Memory B cell (primary cell): ENCODE measurements around the gene PRDM5.

Source experiments
- ATAC-seq: fragments of 150-1000 bp; cut with Tn5 transposase; 2 replicates; pipeline ENCODE4 v1.10.0; 2021; ENCODE audit warnings: low read depth, mild to moderate bottlenecking, moderate library complexity
- DNase-seq, 2 donors: peaks; one replicate each; pipeline ENCODE4 v3.0.0; 2022; ENCODE audit warnings: low spot score in 2 of 2
- H3K27ac Mint-ChIP-seq: one replicate; pipeline ENCODE4 v1.8.0; 2022; ENCODE audit warnings: mild to moderate bottlenecking, moderate library complexity, mixed read lengths
- H3K27me3 Mint-ChIP-seq: one replicate; pipeline ENCODE4 v1.8.0; 2022; ENCODE audit warnings: mixed read lengths
- H3K36me3 Mint-ChIP-seq: one replicate; pipeline ENCODE4 v1.8.0; 2022; ENCODE audit warnings: mild to moderate bottlenecking, mixed read lengths
- H3K4me1 Mint-ChIP-seq: one replicate; pipeline ENCODE4 v1.8.0; 2022; ENCODE audit warnings: mixed read lengths
- H3K4me3 Mint-ChIP-seq: one replicate; pipeline ENCODE4 v1.8.0; 2022; ENCODE audit warnings: mild to moderate bottlenecking, moderate library complexity, mixed read lengths
- H3K9me3 Mint-ChIP-seq: one replicate; pipeline ENCODE4 v1.8.0; 2022; ENCODE audit warnings: mixed read lengths

Gene PRDM5

GRCh38 chr4:120837656-120838055 lies 84.9 kb downstream of the PRDM5 start:
- Mint-ChIP-seq H3K27me3 (no peaks in the 10 kb centered on the region), H3K4me1 (no peaks in the 10 kb centered on the region), H3K9me3 (peaks cover 4% of the 10 kb centered on the region), H3K4me3 (no peak overlapping the region), H3K27ac (no peak overlapping the region), H3K36me3 (no peaks in the 10 kb centered on the region)
- ATAC-seq (no peak), DNase-seq (no peak)

- Mint-ChIP-seq H3K4me3 (no peak overlapping the region), H3K27ac (no peak overlapping the region), H3K4me1 (no peaks in the 10 kb centered on the region), H3K27me3 (no peaks in the 10 kb centered on the region), H3K9me3 (peaks cover 6% of the 10 kb centered on the region), H3K36me3 (no peaks in the 10 kb centered on the region)
- no peak for ATAC-seq
- no peak for DNase-seq
Observed at GRCh38 chr4:120835342-120835741, 87.2 kb downstream of the PRDM5 start.

GRCh38 chr4:120830204-120830603 lies 92.3 kb downstream of the PRDM5 start:
- DNase-seq (no peak), ATAC-seq (no peak)
- H3K36me3 Mint-ChIP-seq, result no peaks in the 10 kb centered on the region
- H3K4me1 Mint-ChIP-seq, result no peaks in the 10 kb centered on the region
- H3K4me3 Mint-ChIP-seq, result no peak overlapping the region
- no peaks in the 10 kb centered on the region for H3K27me3 Mint-ChIP-seq
- no peak overlapping the region for H3K27ac Mint-ChIP-seq
- H3K9me3 Mint-ChIP-seq, result peaks cover 3% of the 10 kb centered on the region

- Mint-ChIP-seq H3K4me1 (no peaks in the 10 kb centered on the region), H3K4me3 (no peak overlapping the region), H3K9me3 (peaks cover 3% of the 10 kb centered on the region), H3K27me3 (no peaks in the 10 kb centered on the region), H3K36me3 (no peaks in the 10 kb centered on the region), H3K27ac (no peak overlapping the region)
- DNase-seq, result no peak
- no peak for ATAC-seq
Observed at GRCh38 chr4:120829113-120829831, 93.3 kb downstream of the PRDM5 start.

GRCh38 chr4:120826853-120827252 lies 95.7 kb downstream of the PRDM5 start:
- ATAC-seq (no peak), DNase-seq (no peak)
- Mint-ChIP-seq H3K4me3 (no peak overlapping the region), H3K36me3 (no peaks in the 10 kb centered on the region), H3K27me3 (no peaks in the 10 kb centered on the region), H3K4me1 (no peaks in the 10 kb centered on the region), H3K27ac (no peak overlapping the region), H3K9me3 (peaks cover 3% of the 10 kb centered on the region)

GRCh38 chr4:120826449-120826848 lies 96.1 kb downstream of the PRDM5 start:
- Mint-ChIP-seq H3K4me1 (no peaks in the 10 kb centered on the region), H3K9me3 (peaks cover 3% of the 10 kb centered on the region), H3K27ac (no peak overlapping the region), H3K36me3 (no peaks in the 10 kb centered on the region), H3K27me3 (no peaks in the 10 kb centered on the region), H3K4me3 (no peak overlapping the region)
- DNase-seq (no peak), ATAC-seq (no peak)

GRCh38 chr4:120824946-120825345 lies 97.6 kb downstream of the PRDM5 start:
- Mint-ChIP-seq H3K4me1 (no peaks in the 10 kb centered on the region), H3K27ac (no peak overlapping the region), H3K9me3 (peaks cover 3% of the 10 kb centered on the region), H3K27me3 (no peaks in the 10 kb centered on the region), H3K4me3 (no peak overlapping the region), H3K36me3 (no peaks in the 10 kb centered on the region)
- DNase-seq, result no peak
- ATAC-seq, result no peak

- no peak overlapping the region for H3K4me3 Mint-ChIP-seq
- DNase-seq (no peak), ATAC-seq (no peak)
- H3K9me3 Mint-ChIP-seq, result peaks cover 3% of the 10 kb centered on the region
- H3K27me3 Mint-ChIP-seq, result no peaks in the 10 kb centered on the region
- no peaks in the 10 kb centered on the region for H3K4me1 Mint-ChIP-seq
- H3K27ac Mint-ChIP-seq, result no peak overlapping the region
- no peaks in the 10 kb centered on the region for H3K36me3 Mint-ChIP-seq
Observed at GRCh38 chr4:120821977-120822376, 100.5 kb downstream of the PRDM5 start.

- Mint-ChIP-seq H3K4me1 (no peaks in the 10 kb centered on the region), H3K36me3 (no peaks in the 10 kb centered on the region), H3K27me3 (no peaks in the 10 kb centered on the region), H3K9me3 (peaks cover 3% of the 10 kb centered on the region), H3K4me3 (no peak overlapping the region), H3K27ac (no peak overlapping the region)
- DNase-seq, result no peak
- ATAC-seq, result no peak
Observed at GRCh38 chr4:120821029-120821428, 101.5 kb downstream of the PRDM5 start.

GRCh38 chr4:120819805-120820437 lies 102.6 kb downstream of the PRDM5 start:
- Mint-ChIP-seq H3K4me1 (no peaks in the 10 kb centered on the region), H3K4me3 (no peak overlapping the region), H3K9me3 (peaks cover 2% of the 10 kb centered on the region), H3K36me3 (no peaks in the 10 kb centered on the region), H3K27me3 (no peaks in the 10 kb centered on the region), H3K27ac (no peak overlapping the region)
- DNase-seq (no peak), ATAC-seq (no peak)

GRCh38 chr4:120816296-120816965 lies 106.1 kb downstream of the PRDM5 start:
- DNase-seq (no peak), ATAC-seq (no peak)
- H3K27ac Mint-ChIP-seq, result no peak overlapping the region
- H3K4me1 Mint-ChIP-seq, result no peaks in the 10 kb centered on the region
- no peaks in the 10 kb centered on the region for H3K27me3 Mint-ChIP-seq
- H3K4me3 Mint-ChIP-seq, result no peak overlapping the region
- peaks cover 2% of the 10 kb centered on the region for H3K9me3 Mint-ChIP-seq
- no peaks in the 10 kb centered on the region for H3K36me3 Mint-ChIP-seq

- no peaks in the 10 kb centered on the region for H3K4me1 Mint-ChIP-seq
- no peaks in the 10 kb centered on the region for H3K27me3 Mint-ChIP-seq
- no peak overlapping the region for H3K27ac Mint-ChIP-seq
- no peaks in the 10 kb centered on the region for H3K9me3 Mint-ChIP-seq
- ATAC-seq (no peak), DNase-seq (no peak)
- H3K36me3 Mint-ChIP-seq, result no peaks in the 10 kb centered on the region
- no peak overlapping the region for H3K4me3 Mint-ChIP-seq
Observed at GRCh38 chr4:120815361-120815760, 107.2 kb downstream of the PRDM5 start.

GRCh38 chr4:120814886-120815285 lies 107.6 kb downstream of the PRDM5 start:
- H3K27me3 Mint-ChIP-seq, result no peaks in the 10 kb centered on the region
- no peaks in the 10 kb centered on the region for H3K36me3 Mint-ChIP-seq
- DNase-seq, result no peak
- H3K4me3 Mint-ChIP-seq, result no peak overlapping the region
- no peaks in the 10 kb centered on the region for H3K4me1 Mint-ChIP-seq
- no peak for ATAC-seq
- H3K9me3 Mint-ChIP-seq, result no peaks in the 10 kb centered on the region
- H3K27ac Mint-ChIP-seq, result no peak overlapping the region

GRCh38 chr4:120812216-120812615 lies 110.3 kb downstream of the PRDM5 start:
- Mint-ChIP-seq H3K4me3 (no peak overlapping the region), H3K27me3 (no peaks in the 10 kb centered on the region), H3K9me3 (peaks cover 4% of the 10 kb centered on the region), H3K4me1 (no peaks in the 10 kb centered on the region), H3K36me3 (no peaks in the 10 kb centered on the region), H3K27ac (no peak overlapping the region)
- DNase-seq, result no peak
- ATAC-seq, result no peak
